ENCODE results near the gene RAD18.

DNA sequence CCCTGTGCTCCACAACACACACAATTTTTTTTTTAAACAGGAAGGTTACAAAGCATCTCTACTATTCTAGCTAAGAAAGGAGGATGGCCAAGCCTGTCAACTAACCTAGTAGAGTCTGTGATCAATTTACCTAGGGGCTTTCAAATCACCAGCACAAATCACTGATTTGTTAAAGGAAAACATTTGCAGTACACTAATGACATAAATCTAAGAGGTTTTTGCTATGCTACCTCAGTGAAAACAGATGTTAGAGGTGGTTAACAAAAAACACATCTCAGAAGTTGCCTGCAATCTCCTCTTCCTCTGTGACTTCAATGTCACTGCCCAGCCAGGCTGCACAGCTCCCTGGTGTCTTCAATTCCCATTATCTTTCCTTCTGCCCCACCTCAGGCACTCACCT is 72.0 kb downstream of the RAD18 start:
- TF ChIP-seq, protein P1, sequence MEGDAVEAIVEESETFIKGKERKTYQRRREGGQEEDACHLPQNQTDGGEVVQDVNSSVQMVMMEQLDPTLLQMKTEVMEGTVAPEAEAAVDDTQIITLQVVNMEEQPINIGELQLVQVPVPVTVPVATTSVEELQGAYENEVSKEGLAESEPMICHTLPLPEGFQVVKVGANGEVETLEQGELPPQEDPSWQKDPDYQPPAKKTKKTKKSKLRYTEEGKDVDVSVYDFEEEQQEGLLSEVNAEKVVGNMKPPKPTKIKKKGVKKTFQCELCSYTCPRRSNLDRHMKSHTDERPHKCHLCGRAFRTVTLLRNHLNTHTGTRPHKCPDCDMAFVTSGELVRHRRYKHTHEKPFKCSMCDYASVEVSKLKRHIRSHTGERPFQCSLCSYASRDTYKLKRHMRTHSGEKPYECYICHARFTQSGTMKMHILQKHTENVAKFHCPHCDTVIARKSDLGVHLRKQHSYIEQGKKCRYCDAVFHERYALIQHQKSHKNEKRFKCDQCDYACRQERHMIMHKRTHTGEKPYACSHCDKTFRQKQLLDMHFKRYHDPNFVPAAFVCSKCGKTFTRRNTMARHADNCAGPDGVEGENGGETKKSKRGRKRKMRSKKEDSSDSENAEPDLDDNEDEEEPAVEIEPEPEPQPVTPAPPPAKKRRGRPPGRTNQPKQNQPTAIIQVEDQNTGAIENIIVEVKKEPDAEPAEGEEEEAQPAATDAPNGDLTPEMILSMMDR (IDR thresholded peaks at IDR 0.05) = no peak
- no peak for TF ChIP-seq POLR2A (IDR thresholded peaks at IDR 0.05)
